Activated CD8-positive, alpha-beta T cell treated with anti-CD3 and anti-CD28 coated beads for 36 hours (primary cell): Measurements from ENCODE around the gene INO80C. TPM values are rescaled to one million over a fixed set of nuclear protein-coding genes. Genes with fewer than 3 reads are reported as not detected.

Source experiments
- ATAC-seq: fragments of 200-7000 bp; cut with Tn5 transposase; one replicate; pipeline ENCODE4 v1.10.0; 2021; ENCODE audit warnings: mild to moderate bottlenecking, moderate library complexity
- CTCF ChIA-PET: fragments of 350-600 bp; sonication (Branson Sonifier 250); formaldehyde crosslinking; loops from one replicate; lab custom pipeline; 2021; ENCODE audit warnings: antibody characterized with exemption; lab: Charles Lee
- POLR2A ChIA-PET: fragments of 350-600 bp; sonication (Branson Sonifier 250); formaldehyde crosslinking; loops from one replicate; lab custom pipeline; 2021; ENCODE audit warnings: antibody characterized with exemption; lab: Charles Lee
- DNase-seq: peaks from one replicate; pipeline ENCODE4 v3.0.0-alpha.2; 2020
- H3K27ac Mint-ChIP-seq: one replicate; pipeline ENCODE4 v1.8.0; 2021; ENCODE audit warnings: mild to moderate bottlenecking, mixed read lengths
- H3K27me3 Mint-ChIP-seq: one replicate; pipeline ENCODE4 v1.8.0; 2021; ENCODE audit warnings: mixed read lengths
- H3K36me3 Mint-ChIP-seq: one replicate; pipeline ENCODE4 v1.8.0; 2021; ENCODE audit warnings: low read depth, mixed read lengths
- H3K4me1 Mint-ChIP-seq: one replicate; pipeline ENCODE4 v1.8.0; 2021; ENCODE audit warnings: low read depth, mixed read lengths
- H3K4me3 Mint-ChIP-seq: one replicate; pipeline ENCODE4 v1.8.0; 2021; ENCODE audit warnings: mild to moderate bottlenecking, moderate library complexity, mixed read lengths
- H3K9me3 Mint-ChIP-seq: one replicate; pipeline ENCODE4 v1.8.0; 2021; ENCODE audit warnings: mixed read lengths
- CTCF ChIP-seq: fragments of 200-600 bp; IDR thresholded peaks from one replicate; pipeline ENCODE4 v1.8.0; 2022; ENCODE audit warnings: antibody characterized with exemption, mild to moderate bottlenecking
- intact Hi-C: fragments of 100-400 bp; cut with micrococcal nuclease; formaldehyde crosslinking; loops from one replicate; pipeline ENCODE4 v1.10.0; 2022
- total RNA-seq, 2 experiments: library from RNA; stranded (reverse); gene quantifications; one replicate each; pipeline ENCODE4 v1.2.3, GENCODE V29; 2021

The INO80C gene
- total RNA-seq, 2 experiments from 2014 or later: 23.3 to 25.9 TPM

DNA sequence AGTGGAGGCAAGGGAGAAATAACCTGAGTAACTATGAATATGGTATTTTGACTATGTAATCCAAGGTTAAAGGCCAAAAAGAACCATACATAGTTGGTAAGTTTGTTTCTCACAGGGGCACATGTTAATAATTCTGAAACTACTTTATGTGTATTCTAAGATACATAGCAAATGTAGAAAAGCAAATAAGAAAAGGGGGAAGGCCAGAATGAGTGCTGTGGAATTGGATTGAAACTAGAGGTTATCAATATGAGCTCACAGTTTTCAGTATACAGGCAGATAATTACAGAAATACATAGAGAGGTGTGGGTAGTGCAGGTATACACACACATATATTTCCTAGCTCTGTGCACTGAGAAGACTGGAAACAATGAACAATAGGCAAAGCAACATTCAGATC is 13.7 kb downstream of the INO80C start:
- intact Hi-C loops: no loop called here
- Mint-ChIP-seq H3K4me3 (no peak overlapping the region), H3K27ac (no peak overlapping the region), H3K9me3 (peaks cover 1% of the 10 kb centered on the region), H3K4me1 (peaks cover 42% of the 10 kb centered on the region), H3K27me3 (no peaks in the 10 kb centered on the region), H3K36me3 (peaks cover 24% of the 10 kb centered on the region)
- ChIA-PET CTCF (no interaction called here), POLR2A (interaction anchor here (3.0 kb wide), 1 partner anchor 14 kb away, joined by 13 read pairs; the partner anchor contains the start of gene INO80C)
- no peak for TF ChIP-seq CTCF
- no peak for DNase-seq
- peak; percentile 82 for ATAC-seq

DNA sequence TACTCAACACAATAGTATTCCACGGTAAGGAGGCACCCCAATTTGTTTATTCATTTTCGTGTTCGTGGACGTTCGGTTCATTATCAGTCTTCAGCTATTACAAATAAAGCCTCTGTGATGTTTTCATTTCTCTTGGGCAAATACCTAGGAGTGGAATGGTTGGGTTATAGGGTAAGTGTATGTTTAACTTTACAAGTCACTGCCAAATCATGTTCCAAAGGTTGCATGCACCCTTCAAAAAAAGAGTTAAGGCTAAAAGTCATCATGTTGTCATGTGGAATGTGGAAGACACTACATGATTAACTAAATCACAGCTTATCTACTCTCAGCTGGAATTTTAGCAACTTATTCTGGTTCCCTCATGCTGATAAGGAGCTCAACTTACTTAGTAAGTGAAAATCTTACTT is 15.8 kb downstream of the INO80C start:
- no peak for TF ChIP-seq CTCF
- ATAC-seq (no peak), DNase-seq (no peak)
- CTCF ChIA-PET: interaction anchor here (0.8 to 1.5 kb wide), 2 partner anchors 8 to 96 kb away, joined by 3 to 4 read pairs; no protein-coding TSS in a partner anchor
- Mint-ChIP-seq H3K4me3 (no peak overlapping the region), H3K36me3 (peaks cover 13% of the 10 kb centered on the region), H3K4me1 (peaks cover 39% of the 10 kb centered on the region), H3K27me3 (no peaks in the 10 kb centered on the region), H3K27ac (no peak overlapping the region), H3K9me3 (no peaks in the 10 kb centered on the region)
- intact Hi-C loops: no loop called here
- POLR2A ChIA-PET: interaction anchor here (3.0 kb wide), 1 partner anchor 16 kb away, joined by 13 read pairs; the partner anchor contains the start of gene INO80C

- Mint-ChIP-seq H3K4me1 (peaks cover 38% of the 10 kb centered on the region), H3K9me3 (no peaks in the 10 kb centered on the region), H3K27ac (no peak overlapping the region), H3K27me3 (no peaks in the 10 kb centered on the region), H3K36me3 (peaks cover 11% of the 10 kb centered on the region), H3K4me3 (no peak overlapping the region)
- CTCF ChIA-PET: interaction anchor here (2.1 kb wide), 1 partner anchor 14 kb away, joined by 5 read pairs; no protein-coding TSS in a partner anchor
- DNase-seq (no peak), ATAC-seq (no peak)
- no peak for TF ChIP-seq CTCF
- POLR2A ChIA-PET: interaction anchor here (1.8 to 2.5 kb wide), 2 partner anchors 15 to 17 kb away, joined by 5 to 14 read pairs; partner anchors contain the start of gene INO80C
- intact Hi-C loops: no loop called here
Observed at GRCh38 chr18:35479911-35480586, 17.7 kb downstream of the INO80C start.

DNA sequence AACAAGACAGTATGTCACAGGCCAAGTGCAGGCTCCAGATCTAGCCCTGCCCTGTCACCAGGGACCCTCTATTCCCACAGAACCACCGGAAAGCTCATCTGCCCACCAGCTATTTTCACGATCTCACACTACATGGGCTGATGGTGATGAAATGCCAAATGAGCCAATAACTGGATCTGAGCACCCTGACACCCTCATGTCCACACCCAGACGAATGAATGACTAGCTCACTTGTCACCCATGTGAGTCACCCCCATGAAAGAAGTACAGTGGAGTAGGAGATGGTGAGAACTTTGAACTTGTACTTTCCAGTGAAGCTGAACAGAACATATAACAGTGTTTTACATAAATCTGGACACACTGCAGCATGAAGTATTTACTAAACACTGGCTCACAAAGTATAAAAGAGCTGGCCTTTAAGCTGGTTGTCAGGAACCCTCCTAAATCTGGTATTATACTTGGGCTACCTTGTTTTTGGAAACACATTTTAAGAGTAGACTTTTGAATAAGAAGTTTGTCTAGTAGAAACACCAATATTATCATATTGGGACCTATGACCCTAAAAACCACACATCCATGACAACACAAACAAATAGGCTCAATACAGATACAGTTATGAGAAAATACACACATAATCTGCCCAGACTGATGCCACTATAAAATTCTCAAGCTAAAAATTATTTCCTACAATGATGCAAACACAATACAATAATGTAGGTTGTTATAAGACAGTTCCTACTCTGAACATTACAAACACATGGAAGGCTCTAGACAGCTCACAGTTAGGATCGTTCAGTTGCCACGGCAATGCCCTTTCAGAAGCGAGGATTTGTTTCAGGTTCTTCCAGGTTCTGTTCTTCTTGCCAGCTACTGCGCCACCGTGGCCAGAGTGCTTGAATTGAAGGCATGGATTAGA is 19.0 kb downstream of the INO80C start:
- DNase-seq: peak; percentile 69
- H3K4me3 Mint-ChIP-seq: peak overlapping the region; percentile 2
- H3K4me1 Mint-ChIP-seq: peaks cover 30% of the 10 kb centered on the region
- POLR2A ChIA-PET: interaction anchor here (1.0 to 2.5 kb wide), 4 partner anchors 12 to 19 kb away, joined by 3 to 14 read pairs (median 4); partner anchors contain the start of gene INO80C
- peaks cover 17% of the 10 kb centered on the region for H3K36me3 Mint-ChIP-seq
- CTCF ChIA-PET: interaction anchor here (0.8 to 2.1 kb wide), 4 partner anchors 16 to 92 kb away, joined by 3 to 5 read pairs (median 4); no protein-coding TSS in a partner anchor
- ATAC-seq: peak; percentile 100
- peak overlapping the region; percentile 15 for H3K27ac Mint-ChIP-seq
- no peak for TF ChIP-seq CTCF
- no peaks in the 10 kb centered on the region for H3K9me3 Mint-ChIP-seq
- intact Hi-C loops: no loop called here
- no peaks in the 10 kb centered on the region for H3K27me3 Mint-ChIP-seq
